ENCODE measurements around the gene FANCL. TPM values are rescaled to one million over a fixed set of nuclear protein-coding genes. Genes with fewer than 3 reads are reported as not detected.
"Not testable (repeated sequence)": the region's sequence is repeated elsewhere in the genome, so short reads cannot be mapped to it uniquely, and the experiment has no call there.

The FANCL gene
- polyA plus RNA-seq, 3 donors: 4.7 to 15.5 (median 7.3) TPM

DNA sequence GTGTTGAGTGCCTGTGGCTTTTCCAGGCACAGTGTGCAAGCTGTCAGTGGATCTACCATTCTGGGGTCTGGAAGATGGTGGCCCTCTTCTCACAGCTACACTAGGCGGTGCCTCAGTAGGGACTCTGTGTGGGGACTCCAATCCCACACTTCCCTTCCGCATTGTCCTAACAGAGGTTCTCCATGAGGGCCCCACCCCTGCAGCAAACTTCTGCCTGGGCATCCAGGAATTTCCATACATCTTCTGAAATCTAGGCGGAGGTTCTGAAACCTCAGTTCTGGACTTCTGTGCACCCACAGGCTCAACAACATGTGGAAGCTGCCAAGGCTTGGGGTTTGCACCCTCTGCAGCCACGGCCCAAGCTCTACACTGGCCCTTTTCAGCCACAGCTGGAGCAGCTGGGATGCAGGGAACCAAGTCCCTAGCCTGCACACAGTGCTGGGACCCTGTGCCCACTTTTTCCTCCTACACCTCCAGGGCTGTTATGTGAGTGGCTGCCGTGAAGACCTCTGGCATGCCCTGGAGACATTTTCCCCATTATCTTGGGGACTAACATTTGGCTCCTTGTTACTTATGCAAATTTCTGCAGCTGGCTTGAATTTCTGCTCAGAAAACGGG lies 30.1 kb downstream of the FANCL start:
- WGBS, 3 donors: 98 to 99% (median 99%) methylated on average over 6 of the region's 6 CpGs
- H3K27ac ChIP-seq (ENCODE audit: low read depth, low read length): not testable (repeated sequence)

DNA sequence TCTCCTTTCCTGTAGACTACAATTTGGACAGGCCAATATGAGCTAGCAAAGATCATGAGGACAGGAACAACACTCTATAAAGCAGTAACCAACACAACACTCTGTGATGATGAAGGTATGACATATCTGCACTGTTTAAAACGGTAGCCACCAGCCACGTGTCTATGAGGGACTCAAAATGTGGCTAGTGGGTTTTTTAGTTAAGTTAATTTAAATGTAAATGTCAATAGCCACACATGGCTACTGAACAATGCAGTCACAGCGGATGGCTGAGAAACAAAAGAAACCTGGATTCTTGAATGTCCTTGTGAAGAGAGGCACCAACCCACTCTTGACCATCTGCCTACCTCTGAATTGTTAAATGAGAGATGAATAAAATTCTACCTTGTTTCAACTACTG lies 33.9 kb downstream of the FANCL start:
- WGBS, 3 donors: 90 to 94% (median 93%) methylated on average over 3 of the region's 3 CpGs
- no peak overlapping the region for H3K27ac ChIP-seq (ENCODE audit: low read depth, low read length)

DNA sequence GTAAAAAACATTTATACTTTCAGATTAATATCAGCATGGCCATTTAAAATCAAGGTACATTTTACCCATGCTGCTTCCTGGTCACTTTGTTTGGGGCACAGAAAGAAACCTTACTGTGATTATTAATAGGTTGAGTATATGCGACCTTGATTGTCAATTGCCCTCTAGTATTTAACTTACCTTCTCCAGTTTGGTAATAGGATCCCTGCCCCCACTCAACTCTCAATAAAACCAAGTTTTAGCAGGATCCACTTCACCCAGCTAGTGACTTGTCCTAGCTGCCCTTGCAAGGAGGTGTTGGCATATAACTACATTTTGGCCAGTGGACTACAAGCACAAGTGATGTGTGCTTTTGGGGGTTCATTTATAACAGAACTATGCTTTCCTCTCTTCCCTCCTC lies 34.3 kb downstream of the FANCL start:
- 94 to 100% (median 98%) methylated on average over 1 of the region's 1 CpG for WGBS, 3 donors
- no peak overlapping the region for H3K27ac ChIP-seq (ENCODE audit: low read depth, low read length)

DNA sequence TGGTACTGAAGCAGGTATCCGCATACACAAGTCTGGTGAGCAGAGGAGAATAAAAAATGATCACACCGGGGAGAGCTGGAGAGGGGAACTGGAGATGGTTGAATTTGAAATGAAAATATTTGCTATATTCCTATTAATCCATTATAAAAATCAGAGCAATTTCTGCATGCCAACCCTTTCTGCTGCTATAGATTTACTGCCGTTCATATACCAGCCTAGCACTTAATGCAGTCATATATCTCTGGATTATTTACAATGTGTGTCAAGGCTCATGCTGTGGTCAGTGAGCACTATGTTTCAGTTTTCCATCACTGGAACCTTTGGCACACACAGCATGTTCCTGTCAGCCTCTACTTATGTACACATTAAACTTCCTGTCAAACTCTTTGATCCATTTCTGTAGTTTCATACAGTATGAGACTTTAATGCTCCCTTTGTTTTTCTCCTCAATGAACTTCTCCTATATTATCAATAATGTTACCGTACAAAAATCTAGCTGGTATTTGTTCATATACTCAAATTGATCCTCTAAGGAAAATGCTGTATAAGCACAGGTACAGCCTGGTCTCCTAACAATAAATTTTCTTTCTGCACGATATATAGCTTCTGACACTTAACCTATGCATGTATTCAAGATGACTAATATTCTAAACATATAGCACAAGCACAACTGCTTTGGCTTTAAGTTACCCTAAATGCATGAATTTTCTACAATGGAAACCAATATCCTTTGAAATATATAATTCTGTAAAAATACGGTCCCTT lies 36.7 kb downstream of the FANCL start:
- no peak overlapping the region for H3K27ac ChIP-seq (ENCODE audit: low read depth, low read length)
- WGBS, 3 donors: 61 to 86% (median 85%) methylated on average over 6 of the region's 6 CpGs

DNA sequence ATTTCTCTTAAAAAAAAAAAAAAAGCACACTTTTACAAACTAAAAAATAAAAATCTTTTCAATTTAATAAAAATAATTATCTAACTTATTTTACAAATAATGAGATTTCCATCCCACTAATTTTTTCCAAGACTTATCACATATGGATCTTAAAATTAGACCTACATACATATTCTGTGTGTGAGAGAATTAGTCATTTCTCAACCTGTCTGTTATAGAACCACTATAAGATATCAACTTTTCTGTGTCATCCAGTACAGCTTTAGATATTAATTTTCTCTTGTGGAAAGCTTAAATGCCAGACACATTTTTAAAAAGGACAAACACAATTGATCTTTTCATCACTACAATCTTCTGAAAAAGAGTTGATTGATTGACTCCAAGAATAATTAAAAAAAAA lies 38.1 kb downstream of the FANCL start:
- no peak overlapping the region for H3K27ac ChIP-seq (ENCODE audit: low read depth, low read length)

DNA sequence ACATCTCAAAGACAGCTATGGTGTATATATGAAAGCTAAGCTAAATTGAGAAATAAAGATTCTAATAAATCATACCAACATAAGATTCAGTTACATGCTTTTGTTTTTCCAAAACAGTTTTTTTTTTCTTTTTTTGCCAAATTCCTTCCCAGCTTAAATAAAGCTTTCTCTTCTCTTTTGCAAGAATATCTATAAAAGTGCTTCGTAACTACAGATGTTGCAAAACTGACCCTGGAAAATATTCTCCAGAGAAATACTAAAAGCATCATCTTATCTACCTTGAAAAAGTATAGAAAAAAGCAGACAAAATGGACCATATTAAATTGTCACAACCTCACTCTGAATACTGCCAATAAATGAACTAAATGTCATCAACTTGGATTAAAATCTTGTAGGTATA lies 38.7 kb downstream of the FANCL start:
- WGBS, 3 donors: 67 to 77% (median 70%) methylated on average over 1 of the region's 1 CpG
- H3K27ac ChIP-seq (ENCODE audit: low read depth, low read length): no peak overlapping the region

DNA sequence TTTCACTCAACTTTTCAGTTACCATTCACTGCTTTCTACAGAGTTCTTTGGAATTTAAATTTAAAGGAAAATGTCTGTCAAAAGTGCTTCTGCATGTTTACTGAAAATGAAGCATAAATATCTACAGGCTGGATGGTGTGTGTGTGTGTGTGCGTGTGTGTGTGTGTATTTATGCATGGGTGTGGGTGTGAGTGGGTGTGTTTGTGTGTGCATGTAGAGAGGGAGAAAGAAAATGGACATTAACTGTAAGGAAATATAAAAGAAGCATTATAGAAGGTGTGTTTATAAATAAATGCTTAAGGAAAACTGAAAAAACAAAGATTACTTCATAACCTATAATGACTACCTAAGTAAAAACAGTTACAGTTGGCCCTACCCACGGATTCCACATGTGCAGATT lies 43.2 kb downstream of the FANCL start:
- H3K27ac ChIP-seq (ENCODE audit: low read depth, low read length): no peak overlapping the region
- 93 to 97% (median 96%) methylated on average over 2 of the region's 2 CpGs for WGBS, 3 donors

DNA sequence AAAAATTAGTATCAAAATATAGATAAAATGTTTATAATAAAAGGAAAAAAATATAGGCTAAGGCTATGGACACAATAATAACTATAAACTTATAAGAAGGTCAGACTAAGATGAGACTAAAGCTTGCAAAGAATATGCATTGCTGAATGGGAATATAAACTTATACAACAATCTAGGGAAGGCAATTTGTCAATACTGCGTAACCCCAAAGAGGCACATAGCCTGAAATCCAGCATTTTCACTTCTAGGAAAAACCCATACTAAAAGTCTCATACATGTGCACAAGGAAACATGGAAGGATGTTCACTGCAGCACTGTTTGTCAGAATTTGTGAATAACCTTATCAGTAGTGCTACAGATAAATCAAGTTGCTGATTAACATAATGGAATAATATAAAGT lies 45.5 kb downstream of the FANCL start:
- 97 to 100% (median 98%) methylated on average over 1 of the region's 1 CpG for WGBS, 3 donors
- no peak overlapping the region for H3K27ac ChIP-seq (ENCODE audit: low read depth, low read length)

DNA sequence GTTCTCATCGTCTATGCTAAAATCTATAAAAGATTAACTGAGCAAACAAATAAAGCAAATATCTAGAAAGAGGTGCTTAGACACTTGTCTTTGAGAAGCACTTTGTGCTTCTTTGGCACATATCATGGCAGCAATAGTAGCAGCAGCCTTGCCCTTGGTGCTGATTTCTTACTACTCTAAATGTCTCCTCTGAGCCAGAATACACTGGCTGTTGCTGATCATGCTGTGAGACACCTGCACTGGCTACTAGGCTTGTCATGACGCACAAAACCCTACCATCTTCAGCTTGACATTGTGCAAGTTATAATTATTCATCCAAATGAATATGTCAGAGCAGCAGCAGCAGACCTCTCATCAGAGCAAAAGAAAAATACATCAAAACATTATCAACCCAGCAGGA lies 46.7 kb downstream of the FANCL start:
- 51 to 91% (median 90%) methylated on average over 2 of the region's 2 CpGs for WGBS, 3 donors
- H3K27ac ChIP-seq (ENCODE audit: low read depth, low read length): no peak overlapping the region

DNA sequence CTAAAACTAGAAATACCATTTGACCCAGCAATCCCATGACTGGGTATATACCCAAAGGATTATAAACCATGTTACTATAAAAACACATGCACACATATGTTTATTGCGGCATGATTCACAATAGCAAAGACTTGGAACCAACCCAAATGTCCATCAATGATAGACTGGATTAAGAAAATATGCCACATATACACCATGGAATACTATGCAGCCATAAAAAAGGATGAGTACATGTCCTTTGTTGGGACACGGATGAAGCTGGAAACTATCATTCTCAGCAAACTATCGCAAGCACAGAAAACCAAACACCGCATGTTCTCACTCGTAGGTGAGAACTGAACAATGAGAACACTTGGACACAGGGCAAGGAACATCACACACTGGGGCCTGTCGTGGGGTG lies 54.1 kb downstream of the FANCL start:
- H3K27ac ChIP-seq (ENCODE audit: low read depth, low read length): not testable (repeated sequence)
- 92 to 98% (median 97%) methylated on average over 6 of the region's 6 CpGs for whole genome bisulfite sequencing, 3 donors

DNA sequence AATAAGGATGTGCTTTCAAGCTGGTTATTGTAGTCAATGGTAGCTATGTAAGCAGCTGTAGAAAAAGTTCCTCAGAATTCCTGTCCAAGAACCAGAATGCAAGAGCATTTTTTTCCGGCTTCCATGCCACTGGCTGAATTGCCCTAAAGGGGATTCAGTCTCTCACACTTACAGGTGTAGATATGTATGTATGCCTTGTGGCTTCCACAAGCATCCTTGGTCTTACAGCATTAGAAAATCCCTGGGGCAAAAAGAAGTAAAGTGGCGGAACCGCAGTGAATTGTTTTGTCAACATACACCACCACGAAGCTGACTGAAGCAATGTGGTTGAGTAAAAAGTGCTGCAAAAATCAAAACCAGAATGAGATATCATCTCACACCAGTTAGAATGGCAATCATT lies 54.6 kb downstream of the FANCL start:
- WGBS, 3 donors: 82 to 87% (median 85%) methylated on average over 4 of the region's 4 CpGs
- no peak overlapping the region for H3K27ac ChIP-seq (ENCODE audit: low read depth, low read length)

DNA sequence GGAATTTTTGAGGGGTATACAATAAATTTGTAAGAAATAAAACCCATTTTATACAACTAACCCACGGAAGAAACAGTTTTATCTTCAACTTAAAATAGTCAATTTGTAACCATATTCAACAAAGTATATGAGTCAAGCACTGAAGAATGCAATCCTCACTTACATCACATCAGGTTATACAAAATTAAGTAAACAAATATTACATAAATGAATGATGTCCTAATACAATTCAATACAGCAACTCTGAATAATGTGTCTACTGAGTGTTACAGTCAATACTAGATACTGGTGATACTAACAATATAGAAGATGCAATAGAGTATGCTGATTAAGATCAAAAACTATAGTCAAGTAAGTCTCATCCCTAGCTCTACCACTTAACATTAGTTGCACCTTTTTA lies 58.6 kb downstream of the FANCL start:
- H3K27ac ChIP-seq (ENCODE audit: low read depth, low read length): no peak overlapping the region

DNA sequence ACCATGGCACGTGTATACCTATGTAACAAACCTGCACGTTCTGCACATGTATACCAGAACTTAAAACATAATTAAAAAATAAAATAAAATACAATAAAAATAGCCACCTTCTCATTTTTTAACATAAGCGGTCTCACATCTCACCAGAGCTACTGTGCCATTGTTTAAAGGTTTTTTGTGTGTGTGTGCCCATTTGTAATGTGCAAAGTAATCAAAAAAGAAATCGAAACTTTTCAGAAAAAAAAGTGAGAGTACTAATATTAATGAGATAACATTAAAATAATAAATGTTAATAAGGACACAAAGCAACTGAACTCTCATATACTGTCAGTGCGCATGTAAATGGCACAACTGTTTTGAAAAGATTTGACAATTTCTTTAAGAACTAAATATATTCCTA lies 60.5 kb downstream of the FANCL start:
- 96 to 98% (median 96%) methylated on average over 5 of the region's 5 CpGs for WGBS, 3 donors
- H3K27ac ChIP-seq (ENCODE audit: low read depth, low read length): no peak overlapping the region

More for the DNA sequence above, 58.6 kb downstream of the FANCL start:
- WGBS, 3 donors: 92 to 98% (median 95%) methylated on average over 1 of the region's 1 CpG

DNA sequence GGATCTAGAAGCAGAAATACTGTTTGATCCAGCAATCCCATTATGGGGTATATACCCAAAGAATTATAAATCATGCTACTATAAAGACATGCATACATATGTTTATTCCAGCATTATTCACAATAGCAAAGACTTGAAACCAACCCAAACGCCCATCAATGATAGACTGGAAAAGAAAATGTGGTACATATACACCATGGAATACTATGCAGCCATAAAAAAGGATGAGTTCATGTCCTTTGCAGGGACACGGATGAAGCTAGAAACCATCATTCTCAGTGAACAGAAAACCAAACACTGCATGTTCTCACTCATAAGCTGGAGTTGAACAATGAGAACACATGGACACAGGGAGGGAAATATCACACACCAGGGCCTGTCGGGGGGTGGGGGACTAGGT lies 61.0 kb downstream of the FANCL start:
- 96 to 98% (median 97%) methylated on average over 3 of the region's 3 CpGs for WGBS, 3 donors
- H3K27ac ChIP-seq (ENCODE audit: low read depth, low read length): not testable (repeated sequence)

DNA sequence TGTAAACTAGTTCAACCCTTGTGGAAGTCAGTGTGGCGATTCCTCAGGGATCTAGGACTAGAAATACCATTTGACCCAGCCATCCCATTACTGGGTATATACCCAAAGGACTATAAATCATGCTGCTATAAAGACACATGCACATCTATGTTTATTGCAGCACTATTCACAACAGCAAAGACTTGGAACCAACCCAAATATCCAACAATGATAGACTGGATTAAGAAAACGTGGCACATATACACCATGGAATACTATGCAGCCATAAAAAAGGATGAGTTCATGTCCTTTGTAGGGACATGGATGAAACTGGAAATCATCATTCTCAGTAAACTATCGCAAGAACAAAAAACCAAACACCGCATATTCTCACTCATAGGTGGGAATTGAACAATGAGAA lies 63.9 kb downstream of the FANCL start:
- 66 to 94% (median 88%) methylated on average over 2 of the region's 4 CpGs for WGBS, 3 donors
- not testable (repeated sequence) for H3K27ac ChIP-seq (ENCODE audit: low read depth, low read length)

DNA sequence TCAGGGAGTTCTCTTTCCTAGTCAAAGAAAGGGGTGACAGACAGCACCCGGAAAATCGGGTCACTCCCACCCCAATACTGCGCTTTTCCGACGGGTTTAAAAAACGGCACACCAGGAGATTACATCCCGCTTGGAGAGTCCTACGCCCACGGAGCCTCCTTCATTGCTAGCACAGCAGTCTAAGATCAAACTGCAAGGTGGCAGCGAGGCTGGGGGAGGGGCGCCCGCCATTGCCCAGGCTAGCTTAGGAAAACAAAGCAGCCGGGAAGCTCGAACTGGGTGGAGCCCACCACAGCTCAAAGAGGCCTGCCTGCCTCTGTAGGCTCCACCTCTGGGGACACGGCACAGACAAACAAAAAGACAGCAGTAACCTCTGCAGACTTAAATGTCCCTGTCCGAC lies 69.3 kb downstream of the FANCL start:
- H3K27ac ChIP-seq (ENCODE audit: low read depth, low read length): not testable (repeated sequence)
- WGBS, 3 donors: 94 to 96% (median 95%) methylated on average over 16 of the region's 16 CpGs

DNA sequence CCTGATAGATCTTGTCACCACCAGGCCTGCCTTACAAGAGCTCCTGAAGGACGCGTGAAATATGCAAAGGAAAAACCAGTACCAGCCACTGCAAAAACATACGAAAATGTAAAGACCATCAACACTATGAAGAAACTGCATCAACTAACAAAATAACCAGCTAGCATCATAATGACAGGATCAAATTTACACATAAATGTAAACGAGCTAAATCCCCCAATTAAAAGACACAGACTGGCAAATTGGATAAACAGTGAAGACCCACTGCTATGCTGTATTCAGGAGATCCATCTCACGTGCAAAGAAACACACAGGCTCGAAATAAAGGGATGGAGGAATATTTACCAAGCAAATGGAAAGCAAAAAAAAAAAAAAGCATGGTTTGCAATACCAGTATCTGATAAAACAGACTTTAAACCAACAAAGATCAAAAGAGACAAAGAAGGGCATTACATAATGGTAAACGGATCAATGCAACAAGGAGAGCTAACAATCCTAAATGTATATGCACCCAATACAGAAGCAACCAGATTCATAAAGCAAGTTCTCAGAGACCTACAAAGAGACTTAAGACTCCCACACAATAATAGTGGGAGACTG lies 70.7 kb downstream of the FANCL start:
- 93 to 96% (median 95%) methylated on average over 7 of the region's 7 CpGs for WGBS, 3 donors
- H3K27ac ChIP-seq (ENCODE audit: low read depth, low read length): not testable (repeated sequence)

DNA sequence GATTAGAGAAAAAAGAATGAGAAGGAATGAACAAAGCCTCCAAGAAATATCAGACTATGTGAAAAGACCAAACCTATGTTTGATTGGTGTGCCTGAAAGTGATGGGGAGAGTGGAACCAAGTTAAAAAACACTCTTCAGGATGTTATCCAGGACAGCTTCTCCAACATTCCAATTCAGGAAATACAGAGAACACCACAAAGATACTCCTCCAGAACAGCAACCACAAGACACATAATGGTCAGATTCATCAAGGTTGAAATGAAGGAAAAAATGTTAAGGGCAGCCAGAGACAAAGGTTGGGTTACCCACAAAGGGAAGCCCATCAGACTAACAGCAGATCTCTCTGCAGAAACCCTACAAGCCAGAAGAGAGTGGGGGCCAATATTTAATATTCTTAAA lies 71.3 kb downstream of the FANCL start:
- H3K27ac ChIP-seq (ENCODE audit: low read depth, low read length): not testable (repeated sequence)

DNA sequence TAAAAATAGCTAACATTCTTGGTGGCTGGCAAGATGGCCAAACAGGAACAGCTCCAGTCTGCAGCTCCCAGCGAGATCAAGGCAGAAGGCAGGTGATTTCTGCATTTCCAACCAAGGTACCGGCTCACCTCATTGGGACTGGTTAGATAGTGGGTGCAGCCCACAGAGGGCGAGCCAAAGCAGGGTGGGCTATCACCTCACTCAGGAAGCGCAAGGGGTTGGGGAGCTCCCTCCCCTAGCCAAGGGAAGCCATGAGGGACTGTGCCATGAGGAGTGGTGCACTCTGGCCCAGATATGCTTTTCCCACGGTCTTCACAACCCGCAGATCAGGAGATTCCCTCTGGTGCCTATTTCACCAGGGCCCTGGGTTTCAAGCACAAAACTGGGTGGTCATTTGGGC lies 73.0 kb downstream of the FANCL start:
- 96 to 98% (median 97%) methylated on average over 6 of the region's 6 CpGs for WGBS, 3 donors
- H3K27ac ChIP-seq (ENCODE audit: low read depth, low read length): not testable (repeated sequence)

DNA sequence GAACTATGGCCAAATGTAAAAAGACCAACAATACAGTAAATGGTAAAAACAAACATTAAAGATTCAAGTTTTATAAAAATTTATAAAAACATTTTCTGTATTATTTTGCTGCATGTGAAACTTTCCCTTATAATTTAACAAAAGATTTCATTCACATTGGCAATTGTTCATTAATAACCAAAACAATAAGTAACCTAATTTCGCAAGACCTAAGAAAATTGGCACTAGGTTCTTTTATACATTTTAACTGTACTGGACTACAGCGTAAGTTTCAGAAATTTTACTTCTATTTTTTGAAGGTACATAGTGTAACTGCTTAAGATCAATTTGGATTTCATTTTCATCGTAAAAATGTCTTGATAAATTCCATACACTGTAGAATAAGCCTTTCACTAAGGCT lies 77.2 kb downstream of the FANCL start:
- 94 to 98% (median 97%) methylated on average over 3 of the region's 3 CpGs for WGBS, 3 donors
- H3K27ac ChIP-seq (ENCODE audit: low read depth, low read length): no peak overlapping the region
